GM21717 (cell line): ENCODE data around the gene SNRNP40.
"Not testable (repeated sequence)": the region's sequence is repeated elsewhere in the genome, so short reads cannot be mapped to it uniquely, and the experiment has no call there.

Source experiments
- ATAC-seq: cut with Tn5 transposase; IDR thresholded peaks from one replicate; pipeline ENCODE4 v1.9.1; 2021; ENCODE audit warnings: mild to moderate bottlenecking, moderate library complexity; ENCODE audit not compliant: unreplicated experiment

Gene SNRNP40

DNA sequence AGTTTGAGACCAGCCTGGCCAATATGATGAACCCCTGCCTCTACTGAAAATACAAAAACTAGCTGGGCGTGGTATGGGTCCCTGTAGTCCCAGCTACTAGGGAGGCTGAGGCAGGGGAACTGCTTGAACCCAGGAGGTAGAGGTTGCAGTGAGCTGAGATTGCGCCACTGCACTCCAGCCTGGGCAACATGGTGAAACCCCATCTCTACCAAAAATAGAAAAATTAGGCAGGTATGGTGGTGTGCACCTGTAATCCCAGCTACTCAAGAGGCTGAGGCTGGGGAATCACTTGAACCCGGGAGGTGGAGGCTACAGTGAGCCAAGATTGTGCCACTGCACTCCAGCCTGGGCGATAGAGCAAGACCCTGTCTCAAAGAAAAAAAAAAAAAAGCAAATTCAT, 8.8 kb downstream of the SNRNP40 start:
- not testable (repeated sequence) for ATAC-seq

DNA sequence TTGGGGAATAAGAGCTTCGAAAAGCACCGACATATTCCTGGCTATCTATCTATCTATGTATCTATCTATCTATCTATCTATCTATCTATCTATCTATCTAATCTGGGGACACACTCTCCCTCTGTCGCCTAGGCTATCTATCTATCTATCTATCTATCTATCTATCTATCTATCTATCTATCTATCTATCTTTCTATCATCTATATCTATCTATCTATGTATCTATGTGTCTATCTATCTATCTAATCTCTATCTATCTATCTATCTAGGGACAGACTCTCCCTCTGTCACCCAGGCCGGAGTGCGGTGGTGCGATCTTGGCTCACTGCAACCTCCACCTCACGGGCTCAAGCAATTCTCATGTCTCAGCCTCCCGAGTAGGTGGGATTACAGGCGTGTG, 14.2 kb downstream of the SNRNP40 start:
- ATAC-seq = not testable (repeated sequence)

DNA sequence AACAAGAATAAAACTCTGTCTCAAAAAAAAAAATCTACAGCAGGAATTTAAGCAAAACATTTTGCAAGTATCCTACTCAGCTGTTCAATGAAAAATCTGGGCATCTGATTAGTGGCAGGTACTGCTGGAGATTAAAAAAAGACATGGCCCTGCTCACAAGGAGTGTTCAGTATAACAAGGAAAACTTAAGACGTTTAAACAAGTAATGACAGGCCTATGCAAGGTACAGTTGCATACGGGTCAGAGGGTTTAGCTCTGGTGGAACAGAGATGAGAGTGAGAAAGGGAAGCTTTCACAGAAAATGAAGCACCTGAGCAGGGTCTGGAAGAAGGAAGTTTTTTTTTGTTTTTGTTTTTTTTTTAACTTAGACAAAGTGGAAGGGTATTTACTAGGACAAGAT, 23.0 kb downstream of the SNRNP40 start:
- no peak for ATAC-seq

DNA sequence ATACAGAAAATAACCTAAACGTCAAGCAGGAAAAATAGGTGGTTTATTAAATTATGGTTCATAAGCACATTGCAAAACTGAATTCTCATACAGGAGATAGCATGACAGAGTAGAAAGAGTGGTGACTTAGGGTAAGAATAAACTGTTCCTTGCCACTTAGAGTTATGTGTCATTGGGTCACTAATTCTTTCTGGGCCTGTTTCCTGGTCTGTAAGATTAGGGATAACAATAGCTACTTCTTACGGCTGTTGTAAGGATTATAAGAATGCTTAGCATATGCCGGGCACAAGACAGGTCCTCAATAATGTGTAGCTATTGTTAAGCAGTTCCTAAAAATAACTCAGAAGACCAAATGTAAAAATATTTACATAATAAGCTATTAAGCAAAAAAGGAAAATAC, 24.2 kb downstream of the SNRNP40 start:
- ATAC-seq = no peak

DNA sequence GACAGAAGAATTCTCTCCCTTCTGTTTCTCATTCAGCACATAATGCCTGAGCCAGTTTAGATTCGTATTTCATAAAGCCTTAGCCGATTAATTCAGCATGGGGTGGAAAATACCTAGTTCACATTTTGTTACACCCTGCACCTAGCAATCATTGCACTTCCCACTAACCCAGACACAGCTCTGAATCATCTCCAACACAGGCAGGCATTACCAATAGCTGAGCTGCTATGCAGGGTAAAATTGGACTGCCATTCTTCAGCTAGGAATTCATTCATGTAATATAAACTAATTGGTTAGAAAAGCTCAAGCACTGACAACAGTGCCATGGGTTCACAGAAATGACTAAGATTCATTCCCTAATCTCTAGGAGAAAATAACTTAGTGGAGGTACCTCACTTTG, 30.0 kb downstream of the SNRNP40 start:
- no peak for ATAC-seq

DNA sequence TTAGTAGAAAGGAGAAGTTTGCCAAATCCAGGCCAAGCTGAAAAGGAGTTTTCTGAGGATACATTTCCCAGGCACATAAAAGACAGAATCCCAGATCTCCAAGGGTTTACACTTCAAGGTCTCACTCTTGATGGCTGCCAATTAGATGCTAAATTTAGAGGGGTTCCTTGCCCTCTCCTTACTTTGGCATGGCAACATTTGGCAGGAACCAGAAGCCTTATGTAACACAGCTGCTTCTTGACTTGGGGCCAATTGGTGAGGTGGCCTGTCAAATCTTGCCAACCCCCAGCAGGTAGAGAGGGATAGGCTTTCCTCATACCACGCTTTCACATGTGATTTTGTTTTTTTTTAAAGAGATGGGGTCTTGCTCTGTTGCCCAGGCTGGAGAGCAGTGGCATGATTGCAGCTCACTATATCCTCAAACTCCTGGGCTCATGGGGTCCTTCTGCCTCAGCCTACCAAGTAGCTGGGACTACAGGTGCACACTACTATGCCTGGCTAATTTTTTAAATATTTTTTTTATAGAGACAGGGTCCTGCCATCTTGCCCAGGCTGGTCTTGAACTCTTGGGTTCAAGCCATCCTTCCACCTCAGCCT, 31.7 kb downstream of the SNRNP40 start:
- no peak for ATAC-seq

DNA sequence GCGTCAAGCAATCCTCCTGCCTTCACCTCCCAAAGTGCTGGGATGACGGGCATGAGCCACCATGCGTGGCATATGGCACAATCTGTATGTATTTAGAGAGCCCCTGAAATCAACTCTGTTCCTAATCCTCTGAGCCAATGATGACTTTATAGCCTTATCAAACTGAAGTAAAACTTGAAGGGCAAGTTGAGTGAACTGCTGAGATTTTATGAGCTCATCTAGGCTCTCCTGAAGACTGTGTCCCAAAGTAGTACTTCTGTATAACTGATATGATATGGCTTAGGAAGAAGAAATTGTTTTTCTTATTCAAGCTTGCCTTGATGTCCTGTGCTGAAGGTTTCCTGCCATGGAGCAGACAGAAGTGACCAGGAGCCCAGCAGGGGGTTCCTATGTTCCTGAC, 33.2 kb downstream of the SNRNP40 start:
- no peak for ATAC-seq

DNA sequence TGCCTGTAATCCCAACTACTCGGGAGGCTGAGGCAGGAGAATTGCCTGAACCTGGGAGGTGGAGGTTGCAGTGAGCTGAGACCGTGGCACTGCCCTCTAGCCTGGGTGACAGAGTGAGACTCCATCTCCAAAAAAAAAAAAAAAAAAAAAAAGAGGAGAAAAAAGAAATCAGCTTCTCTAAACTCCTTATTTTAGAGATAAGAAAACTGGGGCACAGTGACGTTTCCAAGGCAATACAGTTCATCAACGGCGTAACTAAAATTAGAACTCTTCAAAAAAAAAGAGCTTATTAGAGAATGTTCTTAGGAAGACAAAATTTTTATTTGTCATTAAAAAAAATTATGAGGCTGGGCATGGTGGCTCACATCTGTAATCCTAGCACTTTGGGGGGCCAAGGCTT, 34.2 kb downstream of the SNRNP40 start:
- not testable (repeated sequence) for ATAC-seq

DNA sequence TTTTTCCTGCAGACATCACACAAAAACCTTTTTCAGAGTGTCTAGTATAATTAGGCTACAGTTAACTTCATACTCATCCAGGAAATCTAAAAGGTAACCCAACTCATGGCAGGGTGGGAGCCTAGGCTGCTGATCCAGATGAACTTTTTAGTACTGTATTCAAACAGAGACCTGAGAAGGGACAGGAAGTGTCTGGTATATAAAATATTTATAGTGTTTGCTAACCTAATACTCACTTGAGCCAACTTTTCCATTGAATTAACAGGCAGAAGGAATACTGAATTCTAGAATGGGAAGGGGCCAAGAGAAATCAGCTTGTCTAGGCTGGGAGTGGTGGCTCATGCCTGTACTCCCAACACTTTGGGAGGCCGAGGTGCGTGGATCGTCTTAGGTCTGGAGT, 34.7 kb downstream of the SNRNP40 start:
- no peak for ATAC-seq

DNA sequence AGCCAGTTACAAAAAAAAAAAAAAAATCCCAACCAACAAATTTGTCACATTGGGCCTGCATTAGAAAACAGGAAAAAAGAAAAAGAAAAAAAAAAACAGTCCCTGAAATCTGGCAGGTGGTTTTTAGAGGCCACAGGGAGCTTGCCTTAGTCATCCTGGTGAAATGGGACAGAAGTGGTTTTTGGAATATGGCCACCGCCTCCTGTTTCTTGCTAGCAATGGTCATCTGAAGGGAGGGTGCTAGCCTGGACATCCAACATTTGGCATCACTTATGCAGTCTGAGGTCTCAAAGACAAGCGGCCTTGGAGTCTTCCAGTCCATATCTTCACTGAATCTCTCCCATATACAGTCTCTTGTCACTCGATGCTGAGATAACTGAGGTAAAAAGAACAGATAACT, 36.8 kb downstream of the SNRNP40 start:
- ATAC-seq = no peak

DNA sequence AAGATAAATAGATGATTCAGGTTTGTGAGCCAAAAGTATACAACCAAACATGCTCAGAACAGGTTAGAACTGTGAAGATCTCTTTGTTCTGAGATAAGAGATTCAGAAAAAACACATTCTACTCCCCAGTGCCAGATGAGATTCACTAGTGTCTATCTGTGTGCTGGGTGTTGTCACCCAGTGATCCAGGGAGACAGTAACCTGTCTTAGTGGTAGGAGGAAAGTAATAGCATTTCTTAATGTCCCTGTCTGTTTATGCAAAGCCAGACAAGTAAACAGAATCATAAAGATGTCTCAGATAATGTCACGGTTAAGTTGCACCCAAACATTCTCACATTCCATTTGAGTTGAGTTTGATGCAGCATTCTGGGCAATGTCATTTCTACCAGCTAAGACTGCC, 38.0 kb downstream of the SNRNP40 start:
- ATAC-seq = no peak

DNA sequence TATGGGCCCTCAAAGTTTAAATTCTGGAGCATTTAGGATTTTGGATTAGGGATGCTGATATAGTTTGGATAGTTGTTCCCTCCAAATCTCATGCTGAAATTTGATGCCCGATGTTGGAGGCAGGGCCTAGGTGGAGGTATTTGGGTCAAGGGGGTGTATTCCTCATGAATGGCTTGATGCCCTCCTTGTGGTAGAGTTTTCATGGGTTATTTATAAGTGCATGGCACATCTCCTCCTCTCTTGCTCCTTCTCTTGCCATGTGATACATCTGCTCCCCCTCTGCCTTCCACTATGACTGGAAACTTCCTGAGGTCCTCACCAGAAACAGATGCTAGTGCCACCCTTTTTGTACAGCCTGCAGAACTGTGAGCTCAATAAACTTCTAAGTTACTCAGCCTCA, 39.4 kb downstream of the SNRNP40 start:
- no peak for ATAC-seq

DNA sequence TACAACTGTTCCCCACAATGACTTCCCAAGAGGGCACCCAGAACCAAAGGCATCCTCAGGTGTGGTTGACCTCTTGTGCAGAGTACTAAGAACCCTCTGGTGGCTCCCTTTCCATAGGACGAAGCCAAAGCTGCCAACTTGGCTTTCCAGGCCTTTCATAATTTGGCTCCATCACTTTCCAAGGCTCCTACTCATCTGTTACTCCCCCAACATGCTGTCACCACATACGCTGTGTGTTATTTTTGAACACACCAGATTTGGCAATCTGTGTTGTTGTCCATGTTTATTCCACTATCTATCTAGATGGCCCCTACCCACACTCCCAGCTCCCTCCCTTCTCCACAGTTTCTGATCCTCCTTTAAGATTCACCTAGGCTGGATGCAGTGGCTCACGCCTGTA, 46.7 kb downstream of the SNRNP40 start:
- no peak for ATAC-seq

DNA sequence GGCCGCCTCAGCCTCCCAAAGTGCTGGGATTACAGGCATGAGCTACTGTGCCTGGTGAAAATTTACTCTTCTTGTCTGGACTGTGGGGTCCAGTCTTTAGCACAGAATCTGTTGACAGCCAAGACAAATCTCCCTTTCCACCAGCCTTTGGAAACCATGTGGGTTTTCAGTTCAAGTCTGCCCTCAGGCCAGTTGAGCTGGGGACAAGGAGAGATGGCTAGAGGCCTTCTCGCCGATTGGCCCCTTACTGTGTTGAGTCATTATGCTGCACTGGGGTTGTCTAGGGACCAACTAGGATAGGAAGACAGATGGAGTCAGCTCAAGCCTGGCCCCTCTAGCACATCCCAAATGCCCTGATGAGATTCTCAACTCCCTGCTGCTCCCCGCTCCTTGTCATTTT, 48.3 kb downstream of the SNRNP40 start:
- no peak for ATAC-seq

DNA sequence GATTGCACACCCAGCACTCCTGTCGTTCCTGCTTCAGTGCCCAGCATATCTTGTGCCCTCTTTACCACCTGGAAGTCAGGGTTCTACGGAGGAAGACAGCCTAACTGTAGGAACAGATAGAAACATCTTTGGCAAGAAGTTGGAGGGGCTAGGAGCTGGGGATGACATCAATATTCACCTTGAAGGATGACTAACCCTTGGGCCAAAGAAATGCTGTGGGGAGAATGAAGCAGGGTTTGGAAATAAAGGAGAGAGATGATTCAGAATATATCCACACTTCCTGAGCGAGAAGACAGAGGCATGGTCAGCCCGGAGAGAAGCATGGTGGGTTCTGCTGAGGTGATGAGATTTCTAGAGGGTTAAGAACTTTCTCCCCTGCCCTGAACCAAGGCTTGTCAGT, 52.3 kb downstream of the SNRNP40 start:
- no peak for ATAC-seq

DNA sequence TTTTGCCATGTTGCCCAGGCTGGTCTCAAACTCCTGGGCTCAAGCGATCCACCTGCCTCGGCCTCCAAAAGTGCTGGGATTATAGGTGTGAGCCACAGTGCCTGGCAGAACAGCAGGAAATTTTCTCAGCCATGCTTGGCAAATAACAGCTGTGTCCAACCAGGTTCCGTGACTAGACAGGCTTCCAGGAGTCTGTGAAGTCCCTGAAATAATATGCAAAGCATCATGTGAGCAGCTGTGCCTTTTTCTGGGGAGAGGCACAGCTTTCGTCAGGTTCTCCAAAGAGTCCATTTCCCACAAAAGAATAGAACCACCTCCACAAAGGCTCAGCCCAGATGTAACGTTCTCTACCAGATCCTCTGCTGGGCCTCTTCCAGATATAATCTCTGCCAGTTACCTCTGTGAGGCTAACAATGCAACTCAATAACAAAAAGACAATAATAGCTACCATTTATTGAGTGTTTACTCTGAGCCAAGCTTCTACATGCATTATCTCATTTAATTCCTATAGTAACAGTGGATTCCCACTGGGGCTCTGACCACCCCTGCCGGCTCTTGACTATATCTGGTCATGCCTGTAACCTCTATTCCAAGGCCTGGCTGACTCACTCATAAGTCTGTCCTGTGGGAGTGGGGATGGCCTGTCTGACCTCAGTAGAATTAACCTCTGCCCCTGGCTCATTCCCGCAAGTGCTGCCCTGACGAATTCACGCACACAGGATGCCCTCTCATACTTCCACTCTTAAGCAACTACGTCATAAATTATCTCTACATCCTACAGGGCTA, 52.9 kb downstream of the SNRNP40 start:
- no peak for ATAC-seq

DNA sequence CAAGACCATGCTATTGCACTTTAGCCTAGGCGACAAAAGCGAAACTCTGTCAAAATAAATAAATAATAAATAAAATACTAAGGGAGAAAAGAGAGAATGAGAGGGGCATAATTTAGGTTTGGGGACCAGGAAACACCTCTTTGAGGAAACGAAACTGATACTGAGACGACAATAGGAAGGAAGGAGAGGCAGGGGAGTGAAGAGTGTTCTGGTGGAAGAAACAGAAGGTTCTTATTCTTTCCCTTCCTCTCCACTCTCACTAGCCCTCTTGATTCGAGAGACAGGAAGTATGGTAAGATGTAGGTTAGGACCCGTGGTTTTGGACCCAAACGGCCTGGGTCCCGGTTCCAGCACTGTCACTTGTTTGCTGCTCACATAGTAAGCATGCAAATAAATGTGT, 55.3 kb downstream of the SNRNP40 start:
- no peak for ATAC-seq

DNA sequence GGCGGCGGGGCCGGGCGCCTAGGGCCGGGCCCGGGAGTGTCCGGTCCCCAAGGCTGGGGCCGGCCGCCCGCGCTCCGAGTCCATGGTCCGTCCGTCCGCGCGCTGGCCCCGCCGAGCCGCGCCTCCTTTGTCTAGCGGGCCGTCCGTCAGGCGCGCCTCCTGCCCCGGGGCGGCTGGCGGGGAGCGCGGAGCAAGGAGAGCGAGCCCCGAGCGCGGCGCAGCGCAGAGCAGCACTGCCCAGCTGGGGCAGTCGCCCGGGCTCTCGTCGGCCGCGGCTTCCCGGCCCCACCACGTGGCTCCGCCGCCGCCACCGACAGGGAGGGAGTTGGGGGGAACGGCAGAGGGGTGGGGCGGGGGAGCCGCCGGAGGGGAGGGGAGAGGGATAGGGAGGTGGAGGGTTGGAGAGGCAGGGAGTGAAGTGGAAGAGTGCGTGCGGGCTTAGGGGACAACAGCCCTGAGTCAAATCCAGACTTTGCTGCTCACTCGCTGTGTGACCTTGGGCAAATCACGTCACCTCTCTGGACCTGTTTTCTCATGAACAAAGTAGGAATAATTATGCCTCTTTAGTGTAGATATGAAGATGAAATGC, 56.8 kb downstream of the SNRNP40 start, which contains the start of gene NKAIN1:
TSS of gene NKAIN1 (minus strand) at position 235 of the 589 bp plus-strand sequence. CDS start 340 bp downstream, outside the sequence.
- no peak for ATAC-seq

DNA sequence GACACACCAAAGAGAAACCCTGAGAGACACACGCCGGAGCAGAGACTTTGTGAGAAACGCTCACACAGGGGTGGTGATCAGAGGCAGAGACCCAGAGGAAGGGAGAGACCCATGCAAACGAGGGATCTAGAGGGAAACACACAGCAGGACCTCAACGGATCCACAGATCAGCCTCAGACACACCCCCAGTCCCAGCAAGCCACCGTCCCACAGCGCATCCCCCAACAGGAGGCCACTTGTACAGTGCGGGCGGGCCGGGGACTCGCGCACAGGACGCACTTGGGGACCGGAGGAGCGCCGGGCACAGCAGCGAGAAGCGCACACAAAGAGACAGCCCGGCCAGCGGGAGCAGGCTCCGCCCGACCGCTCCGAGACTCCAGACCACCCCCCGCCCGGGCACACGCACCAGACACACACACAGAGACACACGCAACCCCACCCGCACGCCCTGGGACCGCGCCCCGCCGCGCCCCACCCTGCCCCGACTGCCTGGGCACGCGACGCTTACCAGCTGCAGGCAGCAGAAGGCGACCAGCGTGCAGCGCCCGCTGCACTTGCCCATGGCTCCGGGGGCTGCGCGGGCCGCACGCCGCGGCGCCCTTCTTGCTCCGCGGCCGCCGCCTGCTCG, 57.5 kb downstream of the SNRNP40 start:
- no peak for ATAC-seq

DNA sequence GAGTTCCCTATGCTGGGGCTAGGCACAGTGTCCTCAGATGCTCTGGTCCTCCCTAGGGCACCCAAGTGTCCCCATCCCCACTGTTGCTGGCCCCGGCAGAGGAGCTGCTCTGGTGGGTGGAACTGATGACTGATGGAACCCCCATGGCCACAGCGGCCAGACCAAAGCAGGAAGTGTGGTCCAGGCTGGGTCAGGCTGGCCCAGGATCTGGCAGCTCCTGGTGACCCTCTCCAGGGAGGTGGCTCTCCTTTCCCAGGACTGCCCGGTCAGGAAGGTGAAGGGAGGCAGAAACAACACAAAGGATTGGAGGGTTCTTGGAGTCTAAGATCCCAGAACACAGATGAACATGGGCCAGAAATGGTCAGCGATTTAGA, 58.0 kb downstream of the SNRNP40 start:
- ATAC-seq = no peak

DNA sequence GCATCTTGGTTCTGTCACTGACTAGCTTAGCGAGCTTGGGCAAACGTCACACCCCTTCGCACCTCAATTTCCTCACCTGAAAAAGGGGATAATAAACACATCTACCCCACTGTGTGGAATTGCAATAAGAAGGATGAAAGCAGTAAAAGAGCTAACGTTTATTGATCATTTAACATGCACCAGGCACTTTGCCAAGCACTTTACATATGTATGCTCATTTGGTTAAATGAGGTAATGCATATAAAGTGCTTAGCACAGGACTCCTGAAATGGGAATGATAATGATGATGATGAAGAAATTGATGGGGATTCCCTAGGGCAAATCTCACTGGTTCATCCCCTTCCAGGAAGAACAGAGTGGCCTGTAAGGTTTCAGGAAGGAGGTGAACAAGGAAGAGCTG, 61.7 kb downstream of the SNRNP40 start:
- no peak for ATAC-seq
